ENCODE data around the gene CARS1.
A peak's percentile ranks its signal among the peaks of the same experiment; 100 is the strongest.

GRCh38 chr11:3000032-3000961 lies 56.9 kb downstream of the CARS1 start:
- TF ChIP-seq EP300 (IDR thresholded peaks at IDR 0.05), result peak; percentile 38 to 57
- TF ChIP-seq CTCF (IDR thresholded peaks at IDR 0.05), result peak in 1 of 5 experiments; percentile 11

Data from tibial nerve (tissue), 4 donors.